HepG2 (cell line): Measurements from ENCODE around the gene PCBD2. TPM values are rescaled to one million over a fixed set of nuclear protein-coding genes. Genes with fewer than 3 reads are reported as not detected.

Source experiments
- ATAC-seq: fragments of 200-7000 bp; cut with Tn5 transposase; 3 replicates; pipeline ENCODE4 v1.9.1; 2020; ENCODE audit warnings: mild to moderate bottlenecking, moderate library complexity
- BruUV-seq: library from RNA; stranded (reverse); fragments of 400-500 nt; replicated peaks from 2 replicates; lab custom pipeline; 2021; lab: Mats Ljungman, UMichigan
- CTCF ChIA-PET: fragments of 300-600 bp; formaldehyde crosslinking; extraction: SDS; loops from one replicate; lab custom pipeline; 2021; ENCODE audit warnings: low total read pairs, inconsistent platforms, low intra/inter-chr PET ratio; lab: Yijun Ruan, JAX
- POLR2A ChIA-PET: fragments of 350-600 bp; sonication (Branson Sonifier 250); formaldehyde crosslinking; loops from one replicate; lab custom pipeline; 2020; ENCODE audit warnings: antibody characterized with exemption, inconsistent platforms; lab: Yijun Ruan, JAX
- DNase-seq: peaks from one replicate; pipeline ENCODE4 v3.0.0-alpha.2; 2015; ENCODE audit warnings: low spot score
- FAIRE-seq: peaks from 3 replicates; lab custom pipeline; 2011; peaks lifted over from hg19 to GRCh38; lab: Jason Lieb, UNC
- H2AFZ ChIP-seq: one replicate; pipeline ENCODE4 v1.6.1; 2011; ENCODE audit warnings: low read length, inconsistent platforms
- H3K27ac ChIP-seq: fragments of 300-600 bp; 3 replicates; pipeline ENCODE4 v1.8.0; 2011; ENCODE audit warnings: mixed run types, mild to moderate bottlenecking, mixed read lengths, low read length, inconsistent platforms; ENCODE audit not compliant: insufficient read depth; ENCODE audit errors: extremely low read length
- H3K27me3 ChIP-seq, 2 experiments: fragments of 200-600 bp in 1 of 2; 2 replicates in 1 of 2; 3 replicates in 1 of 2; pipeline versions ENCODE4 v1.6.0 to v1.8.0; 2011; ENCODE audit warnings: low read length in 2 of 2, mild to moderate bottlenecking in 2 of 2, moderate library complexity in 2 of 2, inconsistent platforms in 1 of 2; ENCODE audit not compliant: insufficient read depth in 2 of 2, control insufficient read depth in 1 of 2
- H3K36me3 ChIP-seq, 2 experiments: fragments of 200-600 bp in 1 of 2; replicated peaks in 1 of 2; 2 replicates in 1 of 2; 3 replicates in 1 of 2; pipeline versions ENCODE4 v1.5.1 to v1.8.0; 2011; ENCODE audit warnings: low read length in 2 of 2, inconsistent platforms in 1 of 2; ENCODE audit not compliant: insufficient read depth in 2 of 2, control insufficient read depth in 1 of 2
- H3K4me1 ChIP-seq: 2 replicates; pipeline ENCODE4 v1.5.1; 2012; ENCODE audit warnings: low read length, inconsistent platforms; ENCODE audit not compliant: insufficient read depth
- H3K4me2 ChIP-seq: 2 replicates; pipeline ENCODE4 v1.6.0; 2011; ENCODE audit warnings: low read depth, low read length, inconsistent platforms
- H3K4me3 ChIP-seq, 3 experiments: fragments of 200-600 bp in 1 of 3; sonication (generic), shearing (Covaris generic) in 1 of 3; replicated peaks in 1 of 3; 2 replicates each; pipeline ENCODE4 v1.5.1; 2011 to 2016; ENCODE audit warnings: low read length in 3 of 3, inconsistent platforms in 2 of 3, low read depth in 2 of 3, mild to moderate bottlenecking in 2 of 3, control low read depth in 1 of 3, mixed read lengths in 1 of 3; ENCODE audit not compliant: insufficient read depth in 1 of 3
- H3K79me2 ChIP-seq: one replicate; pipeline ENCODE4 v1.6.1; 2011; ENCODE audit warnings: low read length, inconsistent platforms; ENCODE audit not compliant: insufficient read depth
- H3K9ac ChIP-seq: 2 replicates; pipeline ENCODE4 v1.6.0; 2011; ENCODE audit warnings: mild to moderate bottlenecking, low read depth, low read length, inconsistent platforms; ENCODE audit not compliant: insufficient read depth
- H3K9me3 ChIP-seq: 2 replicates; pipeline ENCODE4 v1.5.1; 2012; ENCODE audit warnings: mild to moderate bottlenecking, low read length
- H4K20me1 ChIP-seq: 2 replicates; pipeline ENCODE4 v1.6.0; 2011; ENCODE audit warnings: inconsistent platforms, mild to moderate bottlenecking, low read length, moderate library complexity; ENCODE audit not compliant: insufficient read depth
- AHDC1 ChIP-seq: sonication (generic); formaldehyde crosslinking; IDR thresholded peaks from 2 replicates; pipeline ENCODE4 v1.5.1; 2020; ENCODE audit warnings: mild to moderate bottlenecking, missing genetic modification reagents, borderline replicate concordance
- ATF7-NPFF ChIP-seq: sonication (generic); formaldehyde crosslinking; IDR thresholded peaks from 2 replicates; pipeline ENCODE4 v1.8.1; 2023; ENCODE audit warnings: mild to moderate bottlenecking, low read depth, missing genetic modification reagents, moderate library complexity
- GTF3A ChIP-seq: sonication (generic); formaldehyde crosslinking; conservative IDR thresholded peaks from 2 replicates; pipeline ENCODE4 v1.4.0; 2020; ENCODE audit warnings: mild to moderate bottlenecking, missing genetic modification reagents
- HIVEP1 ChIP-seq: sonication (generic); formaldehyde crosslinking; IDR thresholded peaks from 2 replicates; pipeline ENCODE4 v1.4.0; 2020; ENCODE audit warnings: mild to moderate bottlenecking, missing genetic modification reagents
- HNF4A ChIP-seq: sonication (generic); formaldehyde crosslinking; IDR thresholded peaks from 2 replicates; pipeline ENCODE4 v1.4.0; 2020; ENCODE audit warnings: missing genetic modification reagents
- KDM2A ChIP-seq: sonication (generic); formaldehyde crosslinking; IDR thresholded peaks from 2 replicates; pipeline ENCODE4 v1.4.0; 2020; ENCODE audit warnings: low read depth, missing genetic modification reagents, borderline replicate concordance
- KDM4B ChIP-seq: sonication (generic); formaldehyde crosslinking; IDR thresholded peaks from 2 replicates; pipeline ENCODE4 v1.4.0; 2020; ENCODE audit warnings: missing genetic modification reagents
- KLF15 ChIP-seq: sonication (generic); formaldehyde crosslinking; IDR thresholded peaks from 2 replicates; pipeline ENCODE4 v1.8.1; 2023; ENCODE audit warnings: borderline replicate concordance, mild to moderate bottlenecking, inconsistent platforms, missing genetic modification reagents, mixed read lengths
- NR2F1 ChIP-seq, 2 experiments: fragments of 450-650 bp in 1 of 2; formaldehyde crosslinking in 1 of 2; IDR thresholded peaks; 2 replicates each; pipeline versions ENCODE4 v1.5.0 to v1.6.1; 2016 to 2020; ENCODE audit warnings: mild to moderate bottlenecking in 1 of 2, missing compliant biosample characterization in 1 of 2, missing genetic modification reagents in 1 of 2, moderate library complexity in 1 of 2
- PPARG ChIP-seq: conservative IDR thresholded peaks from 2 replicates; pipeline ENCODE4 v1.6.1; 2016; ENCODE audit warnings: missing biosample characterization, missing genetic modification reagents
- RFX5 ChIP-seq: IDR thresholded peaks from 2 replicates; pipeline ENCODE4 v1.6.1; 2011; ENCODE audit warnings: low read depth, low read length, improper control_type of control experiment
- RXRB ChIP-seq: IDR thresholded peaks from 2 replicates; pipeline ENCODE4 v1.6.1; 2016; ENCODE audit warnings: borderline replicate concordance, missing genetic modification reagents, missing compliant biosample characterization
- SMYD3 ChIP-seq: sonication (generic); formaldehyde crosslinking; IDR thresholded peaks from 2 replicates; pipeline ENCODE4 v1.8.1; 2023; ENCODE audit warnings: mild to moderate bottlenecking, missing genetic modification reagents
- XBP1 ChIP-seq: sonication (generic); formaldehyde crosslinking; IDR thresholded peaks from 2 replicates; pipeline ENCODE4 v1.5.0; 2020; ENCODE audit warnings: missing genetic modification reagents
- ZFP90 ChIP-seq: sonication (generic); formaldehyde crosslinking; IDR thresholded peaks from 2 replicates; pipeline ENCODE4 v1.8.0; 2022; ENCODE audit warnings: missing genetic modification reagents, mild to moderate bottlenecking, inconsistent platforms, borderline replicate concordance
- ZNF207 ChIP-seq: fragments of 450-650 bp; IDR thresholded peaks from 2 replicates; pipeline ENCODE4 v1.6.1; 2016; ENCODE audit warnings: antibody characterized with exemption, borderline replicate concordance
- ZNF430 ChIP-seq: sonication (generic); formaldehyde crosslinking; IDR thresholded peaks from 2 replicates; pipeline ENCODE4 v1.9.0; 2021; ENCODE audit warnings: mild to moderate bottlenecking, missing genetic modification reagents
- ZNF790 ChIP-seq: sonication (generic); formaldehyde crosslinking; IDR thresholded peaks from 2 replicates; pipeline ENCODE4 v1.8.0; 2022; ENCODE audit warnings: missing genetic modification reagents, mild to moderate bottlenecking, borderline replicate concordance
- ZZZ3 ChIP-seq: sonication (generic); formaldehyde crosslinking; IDR thresholded peaks from 2 replicates; pipeline ENCODE4 v1.4.0; 2020; ENCODE audit warnings: missing genetic modification reagents, mild to moderate bottlenecking, borderline replicate concordance
- WGBS: methylation state at CpG from one replicate; pipeline ENCODE4 v1.1.6; 2017; ENCODE audit warnings: low lambda C conversion rate; 5-methylcytosine and 5-hydroxymethylcytosine counted together
- in situ Hi-C: cut with HindIII; loops from 2 replicates; pipeline ENCODE4 v1.10.0; 2017; ENCODE audit warnings: low pct_unique_long_range_greater_than_20kb; ENCODE audit not compliant: extremely low pct_ligation_motif_present
- intact Hi-C: fragments of 100-400 bp; cut with micrococcal nuclease; formaldehyde crosslinking; loops from one replicate; pipeline ENCODE4 v1.10.0; 2022; ENCODE audit not compliant: unreplicated experiment
- polyA plus RNA-seq, 8 experiments: library from polyadenylated mRNA; depleted of rRNA in 3 of 8; stranded (reverse) in 7 of 8; unstranded in 1 of 8; fragments of >200 nt; fragmentation: Illumina TruSeq in 4 of 8; extraction: Trizol in 4 of 8; gene quantifications; 2 replicates each; pipeline versions ENCODE4 v1.2.1 to v1.2.3, GENCODE V29; 2011 to 2016; ENCODE audit warnings: low read depth in 4 of 8, missing spikeins in 1 of 8, mixed read lengths in 1 of 8; ENCODE audit not compliant: insufficient read depth in 1 of 8
- total RNA-seq, 5 experiments: library from RNA; depleted of rRNA; stranded (reverse); fragments of >200 nt; fragmentation: Illumina TruSeq; extraction: Trizol; gene quantifications; 2 replicates each; pipeline ENCODE4 v1.2.3, GENCODE V29; 2016; ENCODE audit warnings: low read depth in 1 of 5
- TF ChIP-seq, protein P1 (sequence below): sonication (generic); formaldehyde crosslinking; IDR thresholded peaks from 2 replicates; pipeline ENCODE4 v1.4.0; 2020; ENCODE audit warnings: missing genetic modification reagents

Gene PCBD2
- total and polyA plus RNA-seq, 2 of the 13 experiments (the other 11 are each of a cell fraction or from before 2014, with no cell fraction given): 5.5 to 12.0 TPM

GRCh38 chr5:134958755-134959154 is 53.8 kb downstream of the PCBD2 start:
- POLR2A ChIA-PET: no interaction called here
- intact Hi-C loops (no loop called here), in situ Hi-C loops (no loop called here)
- Histone ChIP-seq H3K4me3 (no peak overlapping the region), H3K4me2 (peak overlapping the region; percentile 62), H3K27ac (peak overlapping the region; percentile 28), H3K79me2 (no peaks in the 10 kb centered on the region), H3K27me3 (no peaks in the 10 kb centered on the region), H2AFZ (no peak overlapping the region), H3K4me1 (peaks cover 28% of the 10 kb centered on the region), H3K9ac (no peak overlapping the region), H4K20me1 (no peaks in the 10 kb centered on the region), H3K36me3 (peaks cover 0 to 7% of the 10 kb centered on the region in 2 experiments; a peak in 2 of 5 replicates), H3K9me3 (peaks cover 11% of the 10 kb centered on the region)
- DNase-seq (peak; percentile 73), FAIRE-seq (peak; percentile 89), ATAC-seq (peak; percentile 99)
- WGBS: 0% methylated on average over 3 of the region's 3 CpGs
- no TSS peak for BruUV-seq
- CTCF ChIA-PET: no interaction called here
- TF ChIP-seq ZZZ3 (CRISPR knock-in tag) (no peak), ZFP90 (CRISPR knock-in tag) (no peak), ZNF207 (no peak), ZNF790 (CRISPR knock-in tag) (no peak), ZNF430 (no peak), KDM2A (CRISPR knock-in tag) (no peak), GTF3A (CRISPR knock-in tag) (no peak), AHDC1 (peak; percentile 34; the same call in 1 of the 2 replicates), HNF4A (CRISPR knock-in tag) (peak; percentile 67), RXRB (CRISPR knock-in tag) (peak; percentile 53; the same call in 1 of the 2 replicates), PPARG (CRISPR knock-in tag) (peak; percentile 69), HIVEP1 (no peak), NR2F1 (CRISPR knock-in tag; IDR thresholded peaks at IDR 0.05) (peak; percentile 63 to 70; a peak in 3 of 4 replicates), RFX5 (no peak), XBP1 (CRISPR knock-in tag) (no peak), SMYD3 (CRISPR knock-in tag) (no peak), KLF15 (no peak), KDM4B (CRISPR knock-in tag) (no peak), ATF7-NPFF (no peak)
- TF ChIP-seq, protein P1, sequence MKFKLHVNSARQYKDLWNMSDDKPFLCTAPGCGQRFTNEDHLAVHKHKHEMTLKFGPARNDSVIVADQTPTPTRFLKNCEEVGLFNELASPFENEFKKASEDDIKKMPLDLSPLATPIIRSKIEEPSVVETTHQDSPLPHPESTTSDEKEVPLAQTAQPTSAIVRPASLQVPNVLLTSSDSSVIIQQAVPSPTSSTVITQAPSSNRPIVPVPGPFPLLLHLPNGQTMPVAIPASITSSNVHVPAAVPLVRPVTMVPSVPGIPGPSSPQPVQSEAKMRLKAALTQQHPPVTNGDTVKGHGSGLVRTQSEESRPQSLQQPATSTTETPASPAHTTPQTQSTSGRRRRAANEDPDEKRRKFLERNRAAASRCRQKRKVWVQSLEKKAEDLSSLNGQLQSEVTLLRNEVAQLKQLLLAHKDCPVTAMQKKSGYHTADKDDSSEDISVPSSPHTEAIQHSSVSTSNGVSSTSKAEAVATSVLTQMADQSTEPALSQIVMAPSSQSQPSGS (CRISPR knock-in tag): no peak
